Stimulated activated CD4-positive, alpha-beta T cell treated with anti-CD3 and anti-CD28 coated beads, Interleukin-1b, Interleukin-23, amount 100 ng/mL, for 4 hours (primary cell): ENCODE measurements around the gene IL1RL2.

Experiments used
- DNase-seq, 2 donors: peaks; one replicate each; pipeline ENCODE4 v3.0.0-alpha.2; 2020; ENCODE audit warnings: low read depth in 2 of 2

The IL1RL2 gene

GRCh38 chr2:102186791-102187495, at the start of gene IL1RL2:
Gene IL1RL2 (plus strand): TSS chr2:102187023. CDS start chr2:102187868, 845 bp downstream.
- DNase-seq = peak; percentile 21 to 39

- DNase-seq = peak in 1 of 2 donors; percentile 21
These were observed 49.7 kb upstream of the IL1RL2 start for GRCh38 chr2:102137138-102137537.

GRCh38 chr2:102138331-102138730, 48.5 kb upstream of the IL1RL2 start:
- DNase-seq = no peak

GRCh38 chr2:102139851-102140250, 47.0 kb upstream of the IL1RL2 start:
- DNase-seq = no peak

GRCh38 chr2:102140377-102140776, 46.4 kb upstream of the IL1RL2 start:
- no peak for DNase-seq

- DNase-seq = no peak
These were observed 45.5 kb upstream of the IL1RL2 start for GRCh38 chr2:102141011-102141943.

GRCh38 chr2:102141970-102142828, 44.6 kb upstream of the IL1RL2 start, which contains the start of gene IL1R1:
Gene IL1R1 (plus strand): TSS chr2:102142746. CDS start chr2:102157725, 14,979 bp downstream.
- peak in 1 of 2 donors; percentile 26 for DNase-seq

- no peak for DNase-seq
These were observed 43.9 kb upstream of the IL1RL2 start for GRCh38 chr2:102142829-102143449.

- DNase-seq = no peak
These were observed 43.3 kb upstream of the IL1RL2 start for GRCh38 chr2:102143450-102143985.

- DNase-seq = no peak
These were observed 42.7 kb upstream of the IL1RL2 start for GRCh38 chr2:102144128-102144527.

GRCh38 chr2:102145107-102145506, 41.7 kb upstream of the IL1RL2 start:
- DNase-seq = no peak

- DNase-seq = no peak
These were observed 40.9 kb upstream of the IL1RL2 start for GRCh38 chr2:102145934-102146333.

- DNase-seq = peak; percentile 20 to 41
These were observed 38.9 kb upstream of the IL1RL2 start for GRCh38 chr2:102147935-102148334.

GRCh38 chr2:102149243-102149642, 37.6 kb upstream of the IL1RL2 start:
- DNase-seq = no peak

- no peak for DNase-seq
These were observed 37.0 kb upstream of the IL1RL2 start for GRCh38 chr2:102149644-102150455.

- DNase-seq = no peak
These were observed 32.5 kb upstream of the IL1RL2 start for GRCh38 chr2:102154364-102154763.

GRCh38 chr2:102154946-102155702, 31.7 kb upstream of the IL1RL2 start:
- DNase-seq = no peak

GRCh38 chr2:102155703-102156515, 30.9 kb upstream of the IL1RL2 start:
- DNase-seq = no peak
